Loucy (cell line): ENCODE measurements around the gene PRR23C.

ENCODE experiments used
- H2AFZ ChIP-seq: fragments of 200-600 bp; sonication (generic); 2 replicates; pipeline ENCODE4 v1.6.0; 2016; ENCODE audit warnings: antibody characterized with exemption, mild to moderate bottlenecking, low read length, moderate library complexity
- H3F3A ChIP-seq: fragments of 200-600 bp; 2 replicates; pipeline ENCODE4 v1.6.0; 2016; ENCODE audit warnings: antibody characterized with exemption, low read depth, mild to moderate bottlenecking
- H3K27me3 ChIP-seq: fragments of 200-600 bp; sonication (generic); 2 replicates; pipeline ENCODE4 v1.6.1; 2014; ENCODE audit warnings: low read length, mild to moderate bottlenecking; ENCODE audit not compliant: insufficient read depth, poor library complexity, severe bottlenecking
- H3K36me3 ChIP-seq: fragments of 200-600 bp; sonication (generic); 2 replicates; pipeline ENCODE4 v1.6.1; 2016; ENCODE audit warnings: low read length; ENCODE audit not compliant: insufficient read depth
- H3K4me1 ChIP-seq: fragments of 200-600 bp; sonication (generic); 2 replicates; pipeline ENCODE4 v1.5.1; 2014; ENCODE audit warnings: low read length, mild to moderate bottlenecking; ENCODE audit not compliant: insufficient read depth, poor library complexity, severe bottlenecking
- H3K4me2 ChIP-seq: fragments of 200-600 bp; sonication (generic); 2 replicates; pipeline ENCODE4 v1.6.0; 2014; ENCODE audit warnings: antibody characterized with exemption, low read length, low read depth, mild to moderate bottlenecking; ENCODE audit not compliant: poor library complexity, severe bottlenecking
- H3K4me3 ChIP-seq: fragments of 200-600 bp; sonication (generic); 2 replicates; pipeline ENCODE4 v1.5.1; 2014; ENCODE audit warnings: low read length, mild to moderate bottlenecking, mixed read lengths; ENCODE audit not compliant: poor library complexity, severe bottlenecking
- H3K79me2 ChIP-seq: fragments of 200-600 bp; sonication (generic); 2 replicates; pipeline ENCODE4 v1.6.1; 2014; ENCODE audit warnings: low read length; ENCODE audit not compliant: insufficient read depth
- H3K9ac ChIP-seq: fragments of 200-600 bp; sonication (generic); 2 replicates; pipeline ENCODE4 v1.6.0; 2014; ENCODE audit warnings: mild to moderate bottlenecking, low read depth, low read length, moderate library complexity; ENCODE audit not compliant: poor library complexity, severe bottlenecking
- H3K9me2 ChIP-seq: fragments of 200-600 bp; sonication (generic); replicated peaks from 2 replicates; pipeline ENCODE4 v1.6.1; 2016; ENCODE audit warnings: low read depth, low read length, mixed read lengths
- H3K9me3 ChIP-seq: fragments of 200-600 bp; sonication (generic); 2 replicates; pipeline ENCODE4 v1.6.1; 2014; ENCODE audit warnings: mild to moderate bottlenecking, antibody characterized with exemption, low read length, low read depth; ENCODE audit not compliant: insufficient read depth
- H4K20me1 ChIP-seq: fragments of 200-600 bp; sonication (generic); 2 replicates; pipeline ENCODE4 v1.6.0; 2014; ENCODE audit warnings: antibody characterized with exemption, low read length, mild to moderate bottlenecking; ENCODE audit not compliant: insufficient read depth, poor library complexity, severe bottlenecking
- CTCF ChIP-seq: fragments of 200-600 bp; sonication (generic); conservative IDR thresholded peaks from 2 replicates; pipeline ENCODE4 v1.5.1; 2014; ENCODE audit warnings: mild to moderate bottlenecking, antibody characterized with exemption, low read length
- EZH2phosphoT487 ChIP-seq: fragments of 200-600 bp; IDR thresholded peaks from 2 replicates; pipeline ENCODE4 v1.6.1; 2018; ENCODE audit warnings: antibody characterized with exemption, mild to moderate bottlenecking, moderate library complexity, borderline replicate concordance

The PRR23C gene

GRCh38 chr3:139062918-139063317, 18.2 kb upstream of the PRR23C start:
- TF ChIP-seq CTCF (no peak), EZH2phosphoT487 (no peak)
- H2AFZ ChIP-seq = no peak overlapping the region

GRCh38 chr3:139052802-139053600, 8.3 kb upstream of the PRR23C start:
- Histone ChIP-seq H3F3A (no peaks in the 10 kb centered on the region), H3K9me2 (no peaks in the 10 kb centered on the region), H2AFZ (no peak overlapping the region), H3K9ac (no peak overlapping the region), H4K20me1 (no peaks in the 10 kb centered on the region), H3K4me3 (no peak overlapping the region), H3K27me3 (no peaks in the 10 kb centered on the region), H3K9me3 (no peaks in the 10 kb centered on the region; the same call in 1 of the 2 replicates), H3K79me2 (no peaks in the 10 kb centered on the region), H3K36me3 (no peaks in the 10 kb centered on the region), H3K4me1 (no peaks in the 10 kb centered on the region), H3K4me2 (no peak overlapping the region)
- TF ChIP-seq EZH2phosphoT487 (no peak), CTCF (no peak)

More at GRCh38 chr3:139062918-139063317, 18.2 kb upstream of the PRR23C start:
- no peak overlapping the region for H3K4me3 ChIP-seq
- no peaks in the 10 kb centered on the region for H3K9me2 ChIP-seq
- no peaks in the 10 kb centered on the region for H3K9me3 ChIP-seq
- H3K27me3 ChIP-seq = no peaks in the 10 kb centered on the region
- no peaks in the 10 kb centered on the region for H3F3A ChIP-seq
- H3K79me2 ChIP-seq = no peaks in the 10 kb centered on the region
- no peaks in the 10 kb centered on the region for H3K4me1 ChIP-seq
- H3K36me3 ChIP-seq = no peaks in the 10 kb centered on the region
- no peak overlapping the region for H3K9ac ChIP-seq
- H4K20me1 ChIP-seq = no peaks in the 10 kb centered on the region
- H3K4me2 ChIP-seq = no peak overlapping the region

- H3K79me2 ChIP-seq = no peaks in the 10 kb centered on the region
Observed at GRCh38 chr3:139043554-139044365, 932 bp downstream of the PRR23C start.

More at GRCh38 chr3:139043554-139044365, 932 bp downstream of the PRR23C start:
- no peaks in the 10 kb centered on the region for H3K4me1 ChIP-seq
- no peaks in the 10 kb centered on the region for H4K20me1 ChIP-seq
- H3K9me3 ChIP-seq = no peaks in the 10 kb centered on the region
- H3K9ac ChIP-seq = no peak overlapping the region
- TF ChIP-seq EZH2phosphoT487 = no peak
- TF ChIP-seq CTCF = no peak
- H3K9me2 ChIP-seq = no peaks in the 10 kb centered on the region
- no peak overlapping the region for H2AFZ ChIP-seq
- no peaks in the 10 kb centered on the region for H3K36me3 ChIP-seq
- H3K27me3 ChIP-seq = no peaks in the 10 kb centered on the region
- no peaks in the 10 kb centered on the region for H3F3A ChIP-seq
- no peak overlapping the region for H3K4me3 ChIP-seq
- no peak overlapping the region for H3K4me2 ChIP-seq
